ENCODE data around the gene ADAMTS17.

DNA sequence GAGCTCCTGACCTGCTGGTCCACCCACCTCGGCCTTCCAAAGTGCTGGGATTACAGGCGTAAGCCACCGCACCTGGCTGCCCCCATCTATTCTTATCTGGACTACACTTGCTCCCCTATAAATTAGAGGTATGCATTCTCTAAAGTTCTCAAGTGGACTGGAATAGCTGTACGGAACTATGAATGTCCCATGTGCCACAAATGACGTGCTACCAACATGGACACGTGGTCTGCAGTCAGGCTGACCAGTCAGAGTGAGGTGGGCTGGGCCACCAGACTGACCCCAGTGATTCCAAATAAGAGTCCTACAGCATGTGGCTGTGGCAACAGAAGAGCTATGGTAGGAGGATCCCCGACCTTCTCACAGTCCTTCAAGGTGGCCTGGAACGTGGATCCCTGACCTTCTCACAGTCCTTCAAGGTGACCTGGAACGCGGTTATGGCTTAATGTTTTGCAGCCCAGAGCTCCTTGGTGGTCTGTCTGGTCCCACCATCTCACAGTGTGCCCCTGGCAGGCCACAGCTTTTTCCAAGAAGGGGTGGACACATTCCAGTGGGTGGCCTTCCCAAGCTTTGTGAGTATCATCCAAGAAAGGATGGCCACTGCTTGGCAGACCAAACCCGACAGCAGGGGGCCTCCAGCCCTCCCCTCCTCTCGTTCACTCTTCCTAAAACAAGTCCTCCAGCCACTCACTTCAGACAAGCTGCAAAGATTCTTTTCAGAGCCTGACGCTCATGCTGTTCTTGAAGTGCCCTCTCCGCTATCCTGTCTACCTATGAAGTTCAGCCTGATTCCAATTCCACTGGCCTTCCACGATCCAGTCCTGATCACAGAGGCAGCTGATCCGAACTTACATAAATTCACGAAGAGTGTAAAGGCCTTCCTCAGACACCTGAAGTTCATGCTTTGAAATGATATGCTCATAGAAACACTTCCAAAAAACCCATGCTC lies 4.4 kb downstream of the ADAMTS17 start:
- TF ChIP-seq, protein P1, sequence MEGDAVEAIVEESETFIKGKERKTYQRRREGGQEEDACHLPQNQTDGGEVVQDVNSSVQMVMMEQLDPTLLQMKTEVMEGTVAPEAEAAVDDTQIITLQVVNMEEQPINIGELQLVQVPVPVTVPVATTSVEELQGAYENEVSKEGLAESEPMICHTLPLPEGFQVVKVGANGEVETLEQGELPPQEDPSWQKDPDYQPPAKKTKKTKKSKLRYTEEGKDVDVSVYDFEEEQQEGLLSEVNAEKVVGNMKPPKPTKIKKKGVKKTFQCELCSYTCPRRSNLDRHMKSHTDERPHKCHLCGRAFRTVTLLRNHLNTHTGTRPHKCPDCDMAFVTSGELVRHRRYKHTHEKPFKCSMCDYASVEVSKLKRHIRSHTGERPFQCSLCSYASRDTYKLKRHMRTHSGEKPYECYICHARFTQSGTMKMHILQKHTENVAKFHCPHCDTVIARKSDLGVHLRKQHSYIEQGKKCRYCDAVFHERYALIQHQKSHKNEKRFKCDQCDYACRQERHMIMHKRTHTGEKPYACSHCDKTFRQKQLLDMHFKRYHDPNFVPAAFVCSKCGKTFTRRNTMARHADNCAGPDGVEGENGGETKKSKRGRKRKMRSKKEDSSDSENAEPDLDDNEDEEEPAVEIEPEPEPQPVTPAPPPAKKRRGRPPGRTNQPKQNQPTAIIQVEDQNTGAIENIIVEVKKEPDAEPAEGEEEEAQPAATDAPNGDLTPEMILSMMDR (IDR thresholded peaks at IDR 0.05), result no peak
- TF ChIP-seq, protein P2, sequence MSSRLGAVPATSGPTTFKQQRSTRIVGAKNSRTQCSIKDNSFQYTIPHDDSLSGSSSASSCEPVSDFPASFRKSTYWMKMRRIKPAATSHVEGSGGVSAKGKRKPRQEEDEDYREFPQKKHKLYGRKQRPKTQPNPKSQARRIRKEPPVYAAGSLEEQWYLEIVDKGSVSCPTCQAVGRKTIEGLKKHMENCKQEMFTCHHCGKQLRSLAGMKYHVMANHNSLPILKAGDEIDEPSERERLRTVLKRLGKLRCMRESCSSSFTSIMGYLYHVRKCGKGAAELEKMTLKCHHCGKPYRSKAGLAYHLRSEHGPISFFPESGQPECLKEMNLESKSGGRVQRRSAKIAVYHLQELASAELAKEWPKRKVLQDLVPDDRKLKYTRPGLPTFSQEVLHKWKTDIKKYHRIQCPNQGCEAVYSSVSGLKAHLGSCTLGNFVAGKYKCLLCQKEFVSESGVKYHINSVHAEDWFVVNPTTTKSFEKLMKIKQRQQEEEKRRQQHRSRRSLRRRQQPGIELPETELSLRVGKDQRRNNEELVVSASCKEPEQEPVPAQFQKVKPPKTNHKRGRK (CRISPR knock-in tag; IDR thresholded peaks at IDR 0.05; ENCODE audit: borderline replicate concordance), result no peak
- TF ChIP-seq, protein P3, sequence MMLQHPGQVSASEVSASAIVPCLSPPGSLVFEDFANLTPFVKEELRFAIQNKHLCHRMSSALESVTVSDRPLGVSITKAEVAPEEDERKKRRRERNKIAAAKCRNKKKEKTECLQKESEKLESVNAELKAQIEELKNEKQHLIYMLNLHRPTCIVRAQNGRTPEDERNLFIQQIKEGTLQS (CRISPR knock-in tag; conservative IDR thresholded peaks at IDR 0.05), result no peak
